ENCODE data around the gene GGT5.
"Not testable (repeated sequence)": the region's sequence is repeated elsewhere in the genome, so short reads cannot be mapped to it uniquely, and the experiment has no call there.

Gene GGT5

DNA sequence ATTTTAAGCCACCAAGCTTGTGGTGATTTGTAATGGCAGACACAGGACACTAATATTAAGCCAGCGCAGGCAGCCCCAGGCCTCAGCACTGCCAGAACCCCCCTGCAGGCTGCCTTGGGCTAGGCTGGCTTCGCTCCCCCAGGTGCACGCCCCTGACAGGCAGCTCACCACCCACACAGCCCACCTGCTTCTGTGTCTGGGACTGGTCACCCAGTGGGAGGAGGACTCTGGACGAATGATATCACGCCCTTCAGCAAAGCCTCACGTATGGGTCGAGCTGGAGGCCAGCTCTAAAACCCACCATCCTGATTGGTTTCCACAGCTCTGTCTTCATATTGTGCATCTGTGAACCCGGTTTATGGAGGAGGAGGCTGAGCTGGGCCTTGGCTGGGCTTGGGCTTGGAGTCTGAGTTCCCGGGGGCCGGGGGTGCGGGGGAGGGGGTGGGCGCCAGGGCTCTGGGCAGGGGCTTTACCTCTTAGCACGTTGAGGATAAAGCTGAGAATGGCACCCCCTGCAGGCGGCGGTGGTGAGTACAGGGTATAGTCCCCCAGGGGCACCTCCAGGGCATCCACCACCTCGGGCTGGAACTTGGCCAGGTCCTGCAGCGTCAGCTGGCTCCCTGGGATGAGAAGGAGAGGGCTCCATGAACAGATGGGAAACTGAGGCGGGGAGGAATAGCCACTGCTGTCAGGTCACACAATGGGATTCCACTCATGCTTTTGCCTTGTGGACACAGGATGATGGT is 13.8 kb downstream of the GGT5 start:
- no peak for DNase-seq

DNA sequence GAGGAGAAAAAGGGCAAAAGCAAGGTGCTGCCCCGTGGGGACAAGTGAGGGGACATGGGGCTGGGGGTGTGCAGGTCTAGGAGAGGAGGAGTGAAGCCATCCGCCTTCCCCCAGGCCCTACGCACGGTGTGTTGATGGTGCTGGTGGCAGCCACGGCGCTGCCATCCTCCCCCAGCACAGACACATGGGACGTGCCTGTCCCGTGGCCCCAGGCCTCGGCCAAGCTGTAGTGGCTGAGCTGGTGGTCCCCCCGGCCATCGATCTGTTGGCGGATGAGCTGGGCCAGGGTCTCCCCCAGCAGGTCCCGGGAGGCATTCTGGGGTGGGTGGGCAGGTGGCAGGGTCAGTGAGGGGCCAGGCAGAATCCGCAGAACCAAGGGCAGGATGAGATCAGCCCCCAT is 18.9 kb downstream of the GGT5 start:
- no peak for DNase-seq

DNA sequence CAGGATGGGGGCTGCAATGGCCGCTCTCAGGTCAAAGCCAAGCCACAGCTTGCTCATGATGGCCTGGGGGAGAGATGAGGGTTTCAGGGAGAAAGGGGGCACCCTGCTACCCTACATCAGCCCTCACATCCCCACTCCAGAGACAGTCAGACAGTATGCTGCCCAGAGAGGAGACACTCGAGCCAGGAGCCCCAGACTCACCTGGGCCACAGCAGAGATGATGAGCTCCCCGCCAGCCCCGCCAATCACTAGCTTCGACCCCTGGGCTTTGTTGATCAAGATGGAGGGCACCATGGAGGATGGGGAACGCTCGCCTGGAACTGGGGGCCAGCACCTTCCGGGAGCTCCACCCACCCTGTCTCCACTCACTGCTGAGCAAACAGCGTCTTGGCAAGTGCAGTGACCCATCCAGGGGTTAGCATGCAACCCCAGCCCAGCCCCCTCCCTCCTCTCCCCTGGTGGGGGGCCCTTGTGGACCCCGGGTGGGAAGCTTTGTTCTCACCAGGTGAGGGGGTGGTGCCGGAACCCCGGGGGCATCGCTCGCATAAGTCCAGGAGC is 19.8 kb downstream of the GGT5 start:
- DNase-seq = no peak

DNA sequence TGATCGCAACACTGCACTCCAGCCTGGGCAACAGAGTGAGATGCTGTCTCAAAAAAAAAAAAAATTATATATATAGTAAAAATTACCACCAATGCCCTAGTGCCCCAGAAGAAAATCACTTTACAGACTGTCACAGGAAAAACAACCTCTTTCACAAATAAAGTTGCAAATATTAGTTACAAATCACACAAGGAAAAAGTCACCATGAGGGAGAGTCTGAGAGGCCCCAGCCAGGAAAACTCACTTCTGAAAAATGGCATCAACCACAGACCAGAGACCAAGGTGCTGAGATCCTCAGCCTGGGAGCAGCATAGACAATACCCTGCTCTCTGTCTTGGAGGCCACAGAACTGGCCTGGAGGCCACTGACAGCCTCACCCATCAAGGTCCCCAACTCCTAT is 20.4 kb downstream of the GGT5 start:
- no peak for DNase-seq

DNA sequence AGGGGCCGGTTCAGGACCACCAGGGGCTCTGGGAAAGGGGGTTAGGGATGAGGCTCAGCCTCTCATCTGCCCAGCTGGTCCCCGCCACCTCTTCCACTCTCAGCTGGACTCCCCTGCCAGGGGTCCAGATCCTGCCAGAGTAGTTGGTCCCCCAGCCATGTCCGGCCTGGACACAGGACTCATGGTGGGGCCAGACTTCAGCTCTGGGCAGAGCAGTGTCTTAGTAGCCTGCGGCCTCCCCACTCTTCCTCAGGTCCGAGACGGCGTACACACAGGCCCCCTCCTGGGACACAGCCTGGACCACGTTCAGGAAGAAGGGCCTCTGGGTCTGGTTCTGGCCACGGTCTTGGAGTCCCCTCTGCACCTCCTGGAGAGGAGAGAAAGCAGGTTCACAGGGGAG is 25.1 kb downstream of the GGT5 start:
- no peak for DNase-seq

DNA sequence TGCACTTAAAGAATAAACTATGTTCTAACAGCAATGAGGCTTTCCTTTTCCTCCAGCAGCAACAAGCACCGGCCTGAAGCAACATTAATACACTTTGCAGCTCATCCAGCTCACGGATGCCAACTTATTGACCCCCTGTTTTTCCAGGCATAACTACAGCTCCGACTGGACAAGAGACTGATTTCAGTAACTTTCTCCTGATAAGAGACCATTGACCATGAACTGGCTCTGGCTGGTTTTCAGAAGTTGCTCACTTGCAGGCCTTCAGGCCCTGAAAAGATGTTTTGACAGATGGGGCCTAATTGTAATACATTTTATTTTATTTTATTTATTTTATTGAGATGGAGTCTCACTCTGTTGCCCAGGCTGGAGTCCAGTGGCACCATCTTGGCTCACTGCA is 27.5 kb downstream of the GGT5 start:
- DNase-seq = no peak

DNA sequence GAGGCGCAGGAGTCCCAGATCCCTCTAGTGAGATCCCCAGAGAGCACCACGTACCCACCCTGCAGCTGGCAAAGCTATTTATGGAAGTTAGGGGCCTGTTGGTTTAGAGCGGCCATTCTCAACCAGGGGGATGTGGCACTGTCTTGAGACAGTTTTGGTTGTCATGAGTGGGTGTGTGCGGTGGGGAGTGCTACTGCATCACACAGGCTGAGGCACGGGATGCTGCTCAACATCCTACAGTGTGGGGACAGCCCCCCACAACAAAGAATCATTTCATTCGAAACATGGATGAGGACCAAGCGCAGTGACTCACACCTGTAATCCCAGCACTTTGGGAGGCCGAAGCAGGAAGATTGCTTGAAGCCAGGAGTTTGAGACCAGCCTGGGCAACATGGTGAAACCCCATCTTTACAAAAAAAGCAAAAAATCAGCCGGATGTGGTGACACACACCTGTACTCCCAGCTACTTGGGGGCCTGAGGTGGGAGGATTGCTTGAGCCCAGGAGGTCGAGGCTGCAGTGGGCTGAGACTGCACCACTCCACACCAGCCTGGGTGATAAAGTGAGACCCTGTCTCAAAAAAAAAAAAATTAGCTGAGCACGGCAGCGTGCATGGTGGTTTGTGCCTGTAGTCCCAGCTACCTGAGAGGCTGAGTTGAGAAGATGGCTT is 28.2 kb downstream of the GGT5 start:
- DNase-seq = no peak

DNA sequence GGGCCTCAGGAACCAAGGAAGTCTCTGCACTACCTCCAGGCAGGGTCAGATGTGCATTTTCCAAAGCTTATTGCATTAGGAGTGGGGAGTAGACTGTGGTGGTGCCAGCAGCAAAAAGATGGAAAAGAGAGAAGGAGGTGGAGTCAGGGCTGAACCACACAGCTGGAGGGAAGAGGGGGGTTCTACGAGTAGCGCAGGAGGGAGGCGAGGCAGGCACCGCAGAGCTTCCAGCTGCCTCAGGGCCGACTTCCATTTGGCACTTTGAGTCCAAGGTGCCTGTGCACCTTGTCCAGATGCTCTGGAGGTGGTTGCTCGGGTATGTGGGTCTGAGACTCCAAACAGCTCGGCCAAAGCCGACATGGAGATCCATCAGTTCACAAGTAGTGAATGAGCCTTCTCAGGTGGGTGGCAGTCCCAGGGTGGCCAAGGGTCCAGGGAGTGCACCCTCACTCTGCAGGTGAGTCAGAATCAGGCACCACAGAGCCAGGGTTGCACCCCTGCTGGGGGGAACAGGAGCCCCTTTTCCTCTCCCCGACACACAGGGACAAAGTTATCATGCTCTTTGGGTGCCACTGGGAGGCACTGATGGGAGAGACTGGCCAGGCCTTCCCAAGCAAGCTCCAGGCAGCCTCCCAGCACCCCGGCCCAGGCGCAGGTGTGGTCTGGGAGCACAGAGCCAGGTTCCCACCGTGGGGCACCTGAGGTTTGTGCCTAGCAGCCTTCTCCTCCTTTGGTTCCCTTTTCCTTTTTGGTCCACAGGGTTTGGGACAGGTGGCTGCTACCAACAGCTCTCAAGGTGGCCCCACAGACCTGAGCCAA is 30.2 kb downstream of the GGT5 start:
- DNase-seq = no peak

DNA sequence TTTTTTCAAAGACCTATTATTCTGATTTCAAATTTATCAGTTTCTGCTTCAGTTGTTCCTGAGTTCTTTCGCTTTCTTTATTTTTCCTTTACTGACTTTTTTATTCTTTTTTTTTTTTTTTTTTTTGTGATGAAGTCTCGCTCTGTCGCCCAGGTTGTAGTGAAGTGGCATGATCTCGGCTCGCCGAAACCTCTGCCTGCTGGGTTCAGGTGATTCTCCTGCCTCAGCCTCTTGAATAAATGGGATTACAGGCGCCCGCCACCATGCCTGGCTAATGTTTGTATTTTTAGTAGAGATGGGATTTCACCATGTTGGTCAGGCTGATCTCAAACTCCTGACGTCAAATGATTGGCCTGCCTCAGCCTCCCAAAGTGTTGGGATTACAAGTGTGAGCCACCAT is 31.8 kb downstream of the GGT5 start:
- not testable (repeated sequence) for DNase-seq

DNA sequence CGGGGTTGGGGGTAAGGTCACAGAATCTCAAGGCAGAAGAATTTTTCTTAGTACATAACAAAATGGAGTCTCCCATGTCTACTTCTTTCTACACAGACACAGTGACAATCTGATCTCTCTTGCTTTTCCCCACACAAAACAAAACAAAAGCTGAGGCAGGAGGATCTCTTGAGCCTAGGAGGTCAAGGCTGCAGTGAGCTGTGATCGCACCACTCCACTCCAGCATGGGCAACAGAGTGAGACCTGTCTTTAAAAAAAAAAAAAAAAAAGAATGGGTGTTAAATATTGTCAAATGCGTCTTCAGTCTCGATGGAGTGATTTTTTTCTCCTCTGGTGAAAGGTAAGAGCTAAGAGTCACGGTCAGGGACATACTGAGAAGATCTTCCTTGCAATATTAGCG is 33.2 kb downstream of the GGT5 start:
- not testable (repeated sequence) for DNase-seq

DNA sequence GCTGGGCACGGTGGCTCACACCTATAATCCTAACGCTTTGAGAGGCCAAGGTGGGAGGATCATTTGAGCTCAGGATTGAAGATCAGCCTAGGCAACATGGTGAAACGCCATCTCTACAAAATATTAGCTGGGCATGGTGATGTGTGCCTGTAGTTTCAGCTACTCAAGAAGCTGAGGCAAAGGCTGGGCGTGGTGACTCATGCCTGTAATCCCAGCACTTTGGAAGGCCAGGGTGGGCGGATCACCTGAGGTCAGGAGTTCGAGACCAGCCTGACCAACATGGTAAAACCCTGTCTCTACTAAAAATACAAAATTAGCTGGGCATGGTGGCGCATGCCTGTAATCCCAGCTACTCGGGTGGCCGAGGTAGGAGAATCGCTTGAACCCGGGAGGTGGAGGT is 34.5 kb downstream of the GGT5 start:
- not testable (repeated sequence) for DNase-seq

DNA sequence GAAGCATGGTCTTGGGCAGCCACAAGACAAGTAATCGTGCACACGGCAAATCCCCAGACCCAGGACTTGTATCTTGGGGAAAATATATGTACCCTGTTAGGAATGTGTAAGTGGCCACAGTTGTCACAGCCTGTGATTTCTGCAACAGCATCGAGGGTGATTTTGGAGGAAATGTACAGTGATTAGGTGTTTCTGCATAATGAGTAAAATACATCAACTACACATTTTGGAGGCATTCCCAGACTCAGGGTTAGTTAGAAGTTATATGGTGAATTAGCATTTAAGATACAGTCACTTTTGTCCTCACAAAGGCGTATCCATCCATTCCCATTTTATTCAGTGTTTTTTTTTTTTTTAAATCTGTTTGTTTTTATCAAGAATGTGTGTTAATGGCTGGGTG is 35.2 kb downstream of the GGT5 start:
- DNase-seq = no peak

DNA sequence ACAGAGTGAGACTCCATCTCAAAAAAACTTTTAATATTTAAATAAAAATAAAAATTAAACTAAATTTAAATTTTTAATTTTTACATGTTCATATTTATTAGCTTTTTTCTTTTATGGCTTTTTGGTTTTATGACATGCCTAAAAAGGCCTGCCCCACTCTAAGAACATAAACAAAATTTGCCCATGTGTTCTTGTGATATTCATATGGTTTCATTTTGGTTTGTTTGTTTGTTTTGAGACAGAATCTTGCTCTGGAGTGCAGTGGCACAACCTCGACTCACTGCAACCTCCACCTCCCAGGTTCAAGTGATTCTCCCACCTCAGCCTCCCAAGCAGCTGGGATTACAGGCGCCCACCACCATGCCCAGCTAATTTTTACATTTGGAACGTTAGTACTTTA is 35.9 kb downstream of the GGT5 start:
- no peak for DNase-seq

DNA sequence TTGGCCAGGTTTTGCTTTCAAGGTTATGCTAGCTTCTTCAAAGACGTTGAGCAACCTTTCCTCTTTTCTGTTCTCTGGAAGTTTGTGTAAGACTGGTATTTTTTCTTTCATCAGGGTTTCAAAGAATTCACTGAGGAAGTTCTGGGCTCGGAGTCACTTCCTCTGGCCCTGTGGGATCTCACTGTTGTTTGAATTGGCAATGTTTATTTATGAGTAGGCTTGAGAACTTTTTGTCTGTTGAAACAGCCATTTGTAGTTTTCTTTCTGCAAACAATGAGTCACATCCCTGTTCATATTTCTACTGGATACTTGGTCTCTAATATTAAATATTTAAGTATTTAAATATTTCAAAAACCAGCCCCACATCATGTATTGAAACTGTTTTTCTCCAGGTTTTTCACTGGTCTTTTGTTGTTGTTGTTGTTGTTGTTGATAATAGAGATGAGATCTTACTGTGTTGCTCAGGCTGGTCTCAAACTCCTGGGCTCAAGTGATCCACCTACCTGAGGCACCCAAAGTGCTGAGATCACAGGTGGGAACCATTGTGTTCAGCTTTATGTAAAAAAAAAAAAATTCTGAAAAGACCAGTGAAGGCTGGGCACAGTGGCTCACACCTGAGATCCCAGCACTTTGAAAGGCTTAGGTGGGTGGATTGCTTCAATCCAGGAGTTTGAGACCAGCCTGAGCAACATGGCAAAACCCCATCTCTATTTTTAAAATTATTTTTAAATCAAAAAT is 36.7 kb downstream of the GGT5 start:
- DNase-seq = no peak

DNA sequence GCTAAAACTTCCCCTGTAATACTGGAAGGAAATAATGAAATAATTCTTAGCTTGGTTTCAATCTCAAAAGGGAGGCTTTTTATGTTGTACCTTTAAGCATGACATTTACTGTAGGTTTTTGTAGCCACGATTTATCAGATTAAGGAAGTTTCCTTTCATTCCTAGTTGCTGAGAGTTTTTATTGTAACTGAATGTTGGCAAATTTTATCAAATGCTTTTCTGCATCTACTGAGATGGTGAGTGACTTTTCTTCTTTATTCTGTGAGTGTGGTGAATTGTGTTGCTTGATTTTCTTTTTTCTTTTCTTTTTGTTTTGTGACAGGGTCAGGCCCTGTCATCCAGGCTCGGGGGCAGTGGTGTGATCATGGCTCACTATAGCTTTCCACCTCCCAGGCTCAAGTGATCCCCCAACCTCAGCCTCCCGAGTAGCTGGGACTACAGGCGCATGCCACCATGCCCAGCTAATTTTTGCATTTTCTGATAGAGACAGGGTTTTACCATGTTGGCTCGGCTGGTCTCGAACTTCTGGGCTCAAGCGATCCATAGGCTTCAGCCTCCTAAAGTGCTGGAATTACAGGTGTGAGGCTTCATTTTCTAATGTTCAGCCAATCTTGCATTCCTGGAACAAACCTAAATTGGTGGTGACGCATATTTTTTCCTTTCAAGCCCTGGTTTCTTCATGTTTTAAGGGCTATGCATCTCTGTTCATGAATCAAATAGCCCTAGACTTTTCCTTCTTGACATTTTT is 37.4 kb downstream of the GGT5 start:
- DNase-seq = no peak

DNA sequence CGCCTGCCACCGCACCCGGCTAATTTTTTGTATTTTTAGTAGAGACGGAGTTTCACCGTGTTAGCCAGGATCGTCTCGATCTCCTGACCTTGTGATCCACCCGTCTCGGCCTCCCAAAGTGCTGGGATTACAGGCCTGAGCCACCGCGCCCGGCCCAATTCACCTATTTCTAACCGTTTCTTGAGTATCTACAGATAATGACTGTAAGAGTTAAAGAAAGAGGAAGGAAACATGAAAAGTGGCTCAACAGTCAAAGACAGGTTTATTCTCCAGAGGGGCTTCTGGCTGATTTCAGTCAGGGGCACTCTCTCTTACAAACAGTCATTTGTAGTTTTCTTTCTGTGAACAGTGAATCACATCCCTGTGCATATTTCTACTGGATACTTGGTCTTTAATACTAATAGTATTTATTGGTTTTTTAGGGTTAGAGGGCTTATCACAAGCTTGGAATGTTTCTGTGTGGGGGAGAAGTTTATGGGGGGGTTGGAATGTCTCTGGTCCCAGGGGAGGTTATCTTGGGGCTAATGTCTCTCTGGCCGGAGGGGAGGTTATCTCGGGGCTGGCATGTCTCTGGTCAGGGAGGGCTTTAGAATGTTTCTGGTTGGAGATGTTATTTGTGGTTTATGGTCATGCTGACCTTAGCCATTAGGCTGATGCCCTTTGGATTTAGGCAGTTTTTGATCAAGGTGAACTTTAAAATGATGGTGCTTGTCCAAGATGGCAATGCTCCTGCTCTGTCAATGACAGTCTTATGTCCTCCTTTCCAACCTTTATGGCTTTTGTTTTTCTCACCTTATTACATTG is 38.2 kb downstream of the GGT5 start:
- DNase-seq = not testable (repeated sequence)

DNA sequence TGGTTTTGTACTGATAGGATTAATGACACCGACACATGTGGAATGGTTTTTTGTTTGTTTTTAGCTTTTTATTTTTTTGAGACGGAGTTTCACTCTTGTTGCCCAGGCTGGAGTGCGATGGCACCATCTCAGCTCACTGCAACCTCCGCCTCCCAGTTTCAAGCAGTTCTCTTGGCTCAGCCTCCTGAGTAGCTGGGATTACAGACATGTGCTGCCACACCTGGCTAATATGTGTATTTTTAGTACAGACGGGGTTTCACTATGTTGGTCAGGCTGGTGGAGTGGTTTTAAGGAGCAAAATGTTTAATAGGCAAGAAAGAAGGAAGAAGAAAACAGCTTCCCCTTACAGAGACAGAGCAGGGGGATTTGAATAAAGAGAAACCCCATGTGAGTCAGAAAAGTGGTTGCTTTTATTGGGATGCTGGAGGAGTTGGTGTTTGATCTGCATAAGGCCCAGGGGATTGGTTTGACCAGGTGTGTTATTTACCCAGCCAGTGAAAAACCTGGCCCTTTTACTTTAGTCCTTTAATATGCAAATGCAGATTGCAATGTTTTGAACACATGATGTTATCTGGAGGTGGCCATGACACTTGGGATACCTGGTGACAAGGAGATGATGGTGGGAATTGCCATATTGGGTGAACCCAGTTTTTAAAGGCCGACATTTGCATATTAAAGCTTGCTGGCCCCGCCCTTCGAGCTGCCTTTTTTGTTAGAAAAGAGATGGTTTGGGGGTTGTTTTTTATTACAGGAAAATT is 39.3 kb downstream of the GGT5 start:
- DNase-seq = no peak

DNA sequence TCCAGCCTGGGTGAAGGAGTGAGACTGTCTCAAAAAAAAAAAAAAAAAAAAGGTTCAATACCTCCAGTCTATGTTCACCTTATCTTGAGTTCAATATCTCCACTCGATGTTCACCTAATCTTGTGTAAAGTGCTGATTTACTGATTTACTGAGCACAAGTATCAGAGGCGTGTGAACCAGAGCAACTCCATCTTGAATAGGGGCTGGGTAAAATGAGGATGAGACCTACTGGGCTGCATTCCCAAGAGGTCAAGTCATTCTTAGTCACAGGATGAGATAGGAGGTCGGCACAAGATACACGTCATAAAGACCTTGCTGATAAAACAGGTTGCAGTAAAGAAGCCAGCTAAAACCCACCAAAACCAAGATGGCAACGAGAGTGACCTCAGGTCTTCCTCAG is 41.0 kb downstream of the GGT5 start:
- DNase-seq = not testable (repeated sequence)

DNA sequence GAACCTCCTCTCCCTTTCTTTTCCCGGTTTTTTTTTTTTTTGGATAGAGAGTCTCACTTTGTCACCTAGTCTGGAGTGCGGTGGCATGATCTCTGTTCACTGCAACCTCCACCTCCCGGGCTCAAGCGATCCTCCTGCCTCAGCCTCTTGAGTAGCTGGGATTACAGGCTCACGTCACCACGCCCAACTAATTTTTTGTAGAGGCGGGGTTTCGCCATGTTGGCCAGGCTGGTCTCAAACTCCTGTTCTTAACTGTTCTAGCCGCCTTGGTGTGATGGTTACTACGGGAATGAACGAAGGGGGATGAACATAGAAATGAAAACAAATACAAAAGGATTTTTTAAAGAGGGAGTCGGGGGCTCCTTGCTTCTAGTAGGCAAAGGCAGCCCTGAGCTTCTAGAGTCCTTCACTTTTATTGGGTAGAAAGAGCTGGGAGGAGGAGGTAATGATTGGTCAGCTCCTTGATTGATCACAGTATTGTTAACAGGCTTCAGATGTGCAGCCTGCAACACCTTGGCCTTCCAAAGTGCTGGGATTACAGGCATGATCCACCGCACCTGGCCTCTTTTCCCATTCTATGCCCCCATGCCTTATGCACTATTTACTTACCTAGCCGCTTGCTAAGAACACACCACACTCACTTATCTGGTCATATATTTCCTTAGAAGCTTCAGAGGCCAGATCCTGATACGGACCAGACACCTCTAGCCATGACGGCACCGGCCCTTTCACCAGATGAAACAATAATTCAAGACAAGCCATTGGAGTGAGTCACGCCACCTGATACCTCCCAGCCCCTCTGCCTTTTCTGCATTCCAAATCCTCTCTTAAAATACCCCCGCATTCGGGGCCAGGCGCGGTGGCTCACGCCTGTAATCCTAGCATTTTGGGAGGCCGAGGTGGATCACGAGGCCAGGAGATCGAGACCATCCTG is 42.9 kb downstream of the GGT5 start:
- no peak for DNase-seq

Data from NCI-H1048 (cell line).